Suppressor macrophage (primary cell): ENCODE measurements around the gene CMIP.

ENCODE experiments used
- DNase-seq, 4 experiments: peaks; one replicate each; pipeline ENCODE4 v3.0.0-alpha.2; 2020 to 2022

Gene CMIP

DNA sequence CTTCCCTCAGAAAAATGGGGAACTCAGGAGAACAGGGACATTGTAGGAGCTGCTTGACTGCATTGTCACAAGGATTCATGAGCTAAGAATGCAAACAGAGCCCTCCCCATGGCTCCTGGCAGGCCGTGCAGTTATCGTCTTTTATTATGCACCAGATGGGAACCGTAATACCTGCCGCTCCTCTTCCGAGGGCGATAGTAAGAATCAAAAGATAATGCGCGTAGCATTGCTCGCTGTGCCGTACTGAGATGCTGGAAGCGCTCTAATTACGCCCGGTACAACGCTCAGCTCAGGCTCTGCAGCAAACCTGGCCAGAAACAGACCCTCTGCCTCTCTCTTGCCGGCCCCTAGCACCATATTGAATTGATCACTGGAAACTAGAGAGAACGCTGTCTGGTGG lies 247.4 kb downstream of the CMIP start:
- no peak for DNase-seq

DNA sequence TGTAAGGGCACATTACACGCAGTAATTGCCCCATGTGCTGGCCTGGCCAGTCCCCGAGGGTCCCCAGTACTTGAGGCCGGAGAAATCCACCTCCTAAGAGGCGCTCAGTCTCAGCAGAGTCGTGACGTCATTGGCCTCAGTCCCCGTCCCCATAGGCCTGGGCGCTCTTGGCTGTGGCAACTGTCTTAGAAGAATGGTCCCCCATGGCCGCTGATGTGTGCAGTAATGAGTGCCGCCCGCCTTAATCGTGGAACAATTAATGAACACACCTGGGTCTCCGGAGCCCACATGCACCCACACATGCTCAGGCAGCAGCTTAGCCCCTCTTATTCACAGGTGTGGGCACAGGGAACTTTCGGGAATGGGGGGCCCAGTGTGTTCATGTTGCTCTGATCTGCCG lies 248.0 kb downstream of the CMIP start:
- no peak for DNase-seq

DNA sequence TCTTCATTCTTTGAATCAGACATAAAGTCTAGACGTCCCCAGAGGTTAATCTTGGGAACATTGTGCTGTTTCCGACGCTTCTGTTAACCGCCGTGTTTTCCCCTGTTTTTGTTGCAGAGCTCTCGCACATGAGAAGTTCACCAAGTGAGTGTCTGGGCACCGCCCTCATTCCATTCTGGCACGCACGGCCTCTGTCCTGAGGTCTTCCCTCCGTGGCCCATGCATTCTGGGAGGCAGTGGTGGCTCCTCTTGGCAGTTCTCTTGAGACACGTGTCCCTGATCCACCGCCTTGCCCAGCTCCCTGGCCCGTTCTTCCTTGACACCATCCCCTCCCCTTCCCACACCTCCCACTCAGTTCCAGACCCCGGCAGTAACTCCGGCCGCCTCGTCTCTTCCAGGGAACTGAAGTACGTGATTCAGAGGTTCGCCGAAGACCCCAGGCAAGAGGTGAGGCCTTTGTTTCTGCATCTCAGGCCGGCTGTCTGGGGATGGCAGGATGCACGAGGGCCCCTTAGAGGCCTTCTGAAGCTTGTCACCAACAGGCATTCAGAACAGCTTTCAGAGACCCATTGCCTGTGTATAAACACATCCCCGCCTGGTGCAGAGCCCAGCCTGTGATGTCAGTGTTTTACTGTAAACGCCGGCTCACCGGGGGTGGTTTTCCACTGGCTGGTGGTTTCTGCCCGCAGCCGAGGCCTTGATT lies 248.6 kb downstream of the CMIP start:
- DNase-seq, result no peak

DNA sequence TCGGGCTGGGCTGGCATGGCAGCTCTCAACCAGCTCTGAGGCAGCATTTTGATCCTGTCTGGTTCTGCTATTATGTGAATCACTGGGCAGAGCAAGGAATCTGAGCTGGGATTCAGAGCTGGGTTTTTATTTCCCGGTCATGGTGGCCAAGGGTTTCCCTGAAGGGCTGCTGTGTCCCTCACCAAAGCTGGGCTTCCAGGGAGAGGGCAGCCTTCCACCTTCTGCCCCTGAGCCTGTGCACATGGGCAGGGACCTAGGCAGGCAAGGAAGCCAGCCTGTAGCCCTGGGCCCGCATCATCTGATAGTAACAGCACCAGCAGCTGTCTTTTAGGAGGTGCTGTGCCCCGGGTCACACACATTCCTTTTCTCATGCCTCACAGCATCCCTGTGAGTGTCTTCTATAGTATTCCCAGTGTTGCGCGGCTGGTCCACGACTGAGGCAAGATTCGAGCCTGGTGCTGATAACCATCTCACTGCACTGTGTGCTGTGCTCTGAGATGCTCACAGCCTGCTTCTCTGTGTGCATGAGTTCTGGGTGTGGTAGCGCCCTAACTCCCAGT lies 249.2 kb downstream of the CMIP start:
- DNase-seq, result no peak

DNA sequence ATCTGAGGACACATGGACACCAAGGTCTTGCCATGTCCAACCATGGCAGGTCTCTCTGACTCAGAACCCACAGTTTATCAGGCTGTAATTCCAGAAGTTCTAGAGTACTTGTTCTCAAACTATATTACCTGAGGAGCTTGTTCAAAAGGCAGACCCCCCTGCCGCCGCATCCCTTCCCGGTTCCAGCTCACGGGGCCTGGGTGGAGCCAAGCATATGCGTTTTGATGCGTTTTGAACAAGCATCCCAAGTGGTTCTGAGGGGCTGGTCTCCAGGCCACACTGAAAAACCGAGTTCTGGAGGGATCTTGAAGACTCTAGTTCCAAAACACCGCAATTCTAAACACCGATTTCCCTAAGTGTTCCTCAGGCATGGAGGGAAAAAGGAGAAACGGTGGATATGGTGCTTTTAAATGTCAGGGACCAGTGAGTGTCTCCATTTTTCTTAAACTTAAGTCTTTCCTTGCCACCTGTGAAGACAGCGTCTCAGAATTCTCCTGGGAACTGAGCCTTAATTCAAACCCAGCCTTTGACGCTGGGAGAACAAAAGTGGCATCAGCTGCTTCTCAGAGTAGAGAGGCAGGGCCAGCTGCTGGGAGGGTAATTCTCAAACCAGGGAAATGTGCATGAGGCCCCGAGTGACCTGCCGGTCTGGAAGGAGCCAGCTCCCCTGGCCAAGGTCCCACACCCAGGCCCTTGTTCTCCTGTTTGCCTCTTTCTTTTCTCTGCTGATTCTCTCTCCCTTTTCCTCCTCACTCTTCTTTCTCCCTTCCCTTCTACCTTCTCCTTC lies 250.1 kb downstream of the CMIP start:
- no peak for DNase-seq

DNA sequence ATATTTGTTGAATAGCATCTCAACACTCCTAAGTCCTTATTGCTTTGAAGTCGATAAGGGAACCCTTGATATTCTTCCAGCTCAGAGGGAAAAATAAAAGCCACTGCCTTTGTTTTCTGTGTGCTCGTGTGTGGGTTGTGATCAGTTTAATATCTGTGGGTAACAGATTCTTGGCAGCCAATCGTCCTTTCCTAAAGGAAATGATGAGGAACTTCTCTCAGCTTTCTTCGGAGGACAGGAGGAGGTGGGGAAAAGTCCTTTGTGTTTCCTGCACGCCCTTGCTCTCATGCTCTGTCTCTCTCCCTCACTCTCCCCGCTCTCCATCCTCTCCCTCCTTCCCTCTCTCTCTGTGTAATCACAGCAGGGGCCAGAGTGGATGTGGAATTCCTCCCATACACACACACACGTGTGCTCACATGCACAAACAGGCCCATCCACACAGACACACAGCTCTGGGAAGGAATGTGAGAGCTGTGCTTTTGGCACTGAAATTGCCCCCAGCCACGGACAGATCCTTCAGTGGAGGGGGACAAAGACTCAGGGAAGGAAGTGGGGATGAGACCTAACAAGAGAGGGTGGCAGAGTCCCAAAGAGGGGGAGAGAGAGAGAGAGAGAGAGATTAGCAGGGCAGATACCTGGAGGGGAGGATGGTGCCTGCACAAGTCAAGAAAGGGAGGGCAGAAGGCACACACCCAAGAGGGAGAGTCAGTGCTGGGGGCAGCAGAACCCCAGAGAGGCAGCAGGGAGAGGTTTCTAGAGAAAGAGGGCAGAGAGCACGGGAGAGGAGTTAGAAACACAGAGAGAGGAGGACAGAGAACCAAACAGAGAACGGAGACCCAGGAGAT lies 250.9 kb downstream of the CMIP start:
- no peak for DNase-seq

DNA sequence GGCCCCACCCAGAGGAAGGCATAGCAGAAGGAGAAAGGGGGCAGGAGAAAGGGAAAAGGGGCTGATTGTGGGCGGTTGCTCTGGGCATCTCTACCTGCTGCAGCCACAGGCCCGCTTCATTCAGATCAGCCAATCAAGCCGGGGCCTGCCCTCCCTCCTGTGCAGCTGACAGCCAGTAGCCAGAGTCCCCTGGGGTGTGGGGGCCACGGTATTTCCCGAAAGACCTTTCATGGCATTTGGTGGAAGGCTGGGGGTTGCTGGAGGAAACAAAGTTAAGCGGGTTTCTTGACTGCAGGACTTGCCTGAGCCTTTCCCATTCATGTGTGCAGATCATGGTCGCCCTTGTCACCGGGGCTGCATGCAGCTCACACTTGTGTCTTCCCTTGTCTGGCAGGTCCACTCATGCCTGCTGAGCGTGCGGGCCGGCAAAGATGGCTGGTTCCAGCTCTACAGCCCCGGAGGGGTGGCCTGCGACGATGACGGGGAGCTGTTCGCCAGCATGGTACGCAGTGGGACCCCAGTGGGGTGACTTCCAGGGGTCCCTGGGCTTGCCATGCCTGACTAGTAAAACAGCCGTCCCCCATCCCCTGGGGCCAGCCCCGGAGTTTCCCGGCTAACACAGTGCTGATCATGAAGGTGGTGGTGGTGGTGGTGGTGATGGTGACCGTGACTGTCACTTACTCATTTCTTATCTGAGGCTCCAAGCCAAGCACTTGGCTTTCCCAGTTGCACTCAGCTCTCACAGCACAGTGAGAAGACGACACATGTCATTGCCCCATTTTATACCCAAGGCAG lies 251.8 kb downstream of the CMIP start:
- DNase-seq, result no peak

DNA sequence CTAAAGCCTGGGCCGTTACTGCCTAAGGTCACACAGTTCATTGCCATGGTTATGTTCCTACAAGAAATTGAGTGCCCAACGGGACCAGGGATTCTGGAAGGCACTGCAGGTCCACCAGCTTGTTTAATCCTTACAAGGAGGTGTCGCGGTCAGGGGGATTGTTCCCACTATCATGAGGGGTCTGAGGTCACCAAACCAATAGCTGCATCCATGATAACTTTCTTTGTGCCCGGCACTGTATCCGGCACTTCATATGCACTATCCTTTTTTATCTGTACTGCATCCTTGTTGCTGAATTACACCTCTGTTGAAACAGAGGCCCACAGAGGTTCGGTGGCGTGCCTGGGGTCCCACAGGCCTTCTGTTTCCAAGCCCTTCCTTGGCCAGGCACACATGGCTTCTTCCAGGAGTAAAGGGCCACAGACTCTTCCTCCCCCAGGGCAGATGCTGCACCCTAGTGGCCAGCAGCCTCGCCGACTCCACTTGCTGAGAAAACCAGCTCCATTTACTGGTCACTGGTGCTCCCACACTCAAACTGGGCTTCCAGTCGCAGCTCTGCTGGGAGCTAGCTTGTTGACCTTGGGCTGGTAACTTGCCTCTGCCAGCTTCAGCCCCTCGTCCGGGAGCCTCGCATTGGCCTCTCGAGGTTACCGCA lies 252.5 kb downstream of the CMIP start:
- DNase-seq, result peak; percentile 56 to 74 (median 66)

DNA sequence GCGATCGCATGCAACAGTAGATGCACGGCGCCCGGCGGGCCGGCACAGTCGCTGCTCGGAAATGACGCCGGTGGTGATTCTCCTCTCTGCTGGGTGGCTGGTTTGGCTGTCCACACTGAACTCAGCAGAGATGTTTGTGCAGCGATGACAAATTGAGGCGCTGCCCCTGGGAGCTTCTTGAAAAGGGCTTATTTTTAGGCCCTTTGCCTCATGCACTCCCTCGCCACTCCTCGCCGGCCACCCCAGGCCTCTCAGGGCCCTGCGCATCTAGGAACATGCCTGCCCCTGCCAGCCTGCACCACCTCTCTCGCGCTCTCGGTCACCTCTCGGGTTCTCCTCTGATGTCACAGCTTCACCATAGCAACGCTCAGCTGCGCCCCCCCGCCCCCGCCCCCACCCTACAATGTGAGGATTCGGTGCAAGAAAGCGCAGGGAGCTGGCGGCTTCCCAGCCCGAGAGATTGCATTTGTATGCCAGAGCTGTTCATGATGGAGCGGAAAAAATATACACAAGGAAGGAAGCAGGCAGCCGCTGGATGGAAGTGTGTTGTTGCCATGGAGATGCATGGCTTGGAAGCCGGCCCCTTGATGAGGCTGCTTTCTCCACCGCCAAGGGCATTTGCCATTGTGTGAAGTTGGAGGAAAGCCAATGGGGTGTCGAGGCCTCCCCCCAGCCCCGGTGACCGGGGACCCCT lies 253.2 kb downstream of the CMIP start:
- DNase-seq, result no peak

DNA sequence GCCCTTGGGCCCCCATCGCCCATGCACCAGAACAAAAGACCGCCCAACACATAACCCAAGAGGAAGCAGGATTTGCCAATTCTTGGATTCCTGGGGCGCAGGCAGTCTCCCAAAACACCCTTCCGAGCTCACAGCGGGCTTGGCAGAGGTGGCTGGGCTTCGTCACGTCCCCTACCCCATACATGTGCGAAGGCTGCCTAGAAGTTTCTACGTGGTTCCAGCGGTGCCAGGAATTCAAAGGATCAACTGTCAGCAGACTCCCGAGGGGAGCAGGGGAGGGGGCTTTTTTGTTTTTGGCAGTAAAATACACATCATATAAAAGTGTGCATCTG lies 253.7 kb downstream of the CMIP start:
- no peak for DNase-seq

DNA sequence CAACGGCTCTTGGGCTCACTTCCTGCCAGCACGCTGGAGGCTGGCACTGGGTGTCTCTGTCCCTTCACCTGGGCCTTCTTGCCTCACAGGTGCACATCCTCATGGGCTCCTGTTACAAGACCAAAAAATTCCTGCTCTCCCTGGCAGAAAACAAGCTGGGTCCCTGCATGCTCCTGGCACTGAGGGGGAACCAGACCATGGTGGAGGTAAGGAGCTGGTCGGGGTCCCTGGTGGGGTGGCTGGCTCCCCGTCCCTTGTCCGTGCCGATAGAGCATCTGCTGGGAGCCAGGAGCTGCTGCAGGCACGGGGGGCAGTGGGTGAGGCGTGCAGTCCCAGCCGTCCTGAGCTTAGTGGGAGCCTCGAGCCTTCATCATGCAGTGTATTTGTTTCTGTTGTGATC lies 255.0 kb downstream of the CMIP start:
- DNase-seq, result no peak

DNA sequence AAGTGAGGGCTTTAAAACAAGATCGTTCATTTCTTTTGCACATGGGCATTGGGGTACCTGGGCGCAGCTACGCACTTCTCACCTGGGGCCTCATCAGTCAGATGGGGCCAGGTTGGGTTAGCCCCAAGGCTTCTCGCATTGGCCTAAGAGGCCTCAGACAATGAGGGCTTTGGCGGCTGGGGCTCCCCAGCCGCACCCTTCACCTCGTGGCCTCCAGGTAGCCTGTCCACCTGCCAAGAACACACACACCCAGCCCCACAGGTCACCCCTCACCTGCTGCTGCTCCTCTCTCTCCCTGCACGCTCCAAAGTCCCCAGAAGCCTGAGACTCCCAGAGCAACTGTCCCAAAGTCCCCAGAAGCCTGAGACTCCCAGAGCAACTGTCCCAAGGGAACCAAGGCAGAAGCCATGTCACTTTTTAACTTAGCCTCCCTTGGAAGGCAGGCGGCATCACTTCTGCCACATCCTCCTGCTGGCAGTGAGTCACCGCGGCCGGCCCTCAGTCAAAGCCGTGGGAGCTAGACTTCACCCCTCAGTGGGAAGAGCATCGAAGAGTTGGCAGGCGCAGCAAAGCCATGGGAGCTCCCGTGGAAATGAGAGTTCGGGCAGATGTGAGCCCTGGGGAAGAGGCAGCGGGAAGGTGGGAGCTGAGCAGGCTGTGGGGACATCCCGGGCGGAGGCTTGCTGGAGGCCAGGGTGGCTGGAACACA lies 255.6 kb downstream of the CMIP start:
- DNase-seq, result no peak

DNA sequence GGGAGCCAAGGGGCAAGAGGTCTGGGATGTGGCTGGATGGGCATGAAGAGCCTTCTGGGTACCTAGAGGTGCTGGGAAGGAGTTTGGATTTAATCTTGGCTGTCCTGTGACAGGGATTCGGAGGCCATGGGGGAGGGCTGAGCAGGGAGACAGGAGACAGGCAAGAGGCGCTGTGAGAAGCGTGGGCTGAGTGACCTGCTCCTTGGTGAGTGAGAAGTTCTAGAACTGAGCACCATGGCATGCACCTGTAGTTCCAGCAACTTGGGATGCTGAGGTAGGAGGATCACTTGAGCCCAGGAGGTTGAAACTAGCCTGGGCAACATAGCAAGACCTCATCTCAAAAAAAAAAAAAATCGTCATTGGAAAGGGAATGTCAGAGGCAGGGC lies 256.2 kb downstream of the CMIP start:
- no peak for DNase-seq

DNA sequence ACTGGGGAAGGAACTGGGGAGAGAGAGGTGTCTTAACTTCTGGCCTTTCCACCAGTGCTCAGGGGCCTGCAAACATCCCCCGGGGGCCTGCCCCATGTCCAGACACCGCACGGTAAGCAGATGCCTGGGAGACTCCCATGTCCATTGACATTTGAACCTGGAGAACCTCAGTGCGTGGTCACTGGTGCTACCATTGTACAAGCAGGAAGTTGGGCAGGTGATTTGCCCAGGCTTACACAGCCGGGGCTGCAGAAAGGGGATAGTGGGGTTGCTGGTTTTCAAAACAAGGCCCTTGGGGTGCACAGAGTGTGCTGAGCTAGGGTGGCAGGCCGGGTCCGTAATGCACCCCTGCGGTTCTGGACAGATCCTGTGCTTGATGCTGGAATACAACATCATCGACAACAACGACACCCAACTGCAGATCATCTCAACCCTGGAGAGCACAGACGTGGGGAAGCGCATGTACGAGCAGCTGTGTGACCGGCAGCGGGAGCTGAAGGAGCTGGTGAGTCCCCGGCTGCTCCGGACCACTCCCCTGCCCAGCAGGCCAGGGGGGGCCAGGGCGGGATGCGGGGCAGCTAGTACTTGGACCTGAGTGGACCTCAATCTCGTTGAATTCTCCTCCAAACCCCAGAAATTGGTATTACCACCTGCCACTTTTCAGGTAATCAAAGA lies 256.8 kb downstream of the CMIP start:
- no peak for DNase-seq

DNA sequence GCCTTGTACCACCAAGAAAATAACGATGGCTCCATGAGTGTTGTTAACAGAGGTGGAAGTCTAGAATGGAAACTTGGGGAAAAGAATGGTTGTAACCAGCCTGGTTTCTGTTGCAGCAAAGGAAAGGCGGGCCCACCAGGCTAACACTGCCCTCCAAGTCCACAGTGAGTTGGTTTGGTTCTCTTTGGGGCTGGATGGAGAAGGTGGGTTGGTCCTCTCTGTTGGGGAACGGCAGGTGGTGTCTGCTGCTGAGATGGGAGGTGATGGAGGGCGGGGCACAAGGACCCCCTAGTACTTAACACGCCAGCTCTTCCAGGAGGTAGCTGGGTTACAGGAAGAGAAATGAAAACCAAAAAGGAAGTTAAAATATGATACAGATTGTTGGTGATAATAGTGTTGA lies 257.9 kb downstream of the CMIP start:
- no peak for DNase-seq

DNA sequence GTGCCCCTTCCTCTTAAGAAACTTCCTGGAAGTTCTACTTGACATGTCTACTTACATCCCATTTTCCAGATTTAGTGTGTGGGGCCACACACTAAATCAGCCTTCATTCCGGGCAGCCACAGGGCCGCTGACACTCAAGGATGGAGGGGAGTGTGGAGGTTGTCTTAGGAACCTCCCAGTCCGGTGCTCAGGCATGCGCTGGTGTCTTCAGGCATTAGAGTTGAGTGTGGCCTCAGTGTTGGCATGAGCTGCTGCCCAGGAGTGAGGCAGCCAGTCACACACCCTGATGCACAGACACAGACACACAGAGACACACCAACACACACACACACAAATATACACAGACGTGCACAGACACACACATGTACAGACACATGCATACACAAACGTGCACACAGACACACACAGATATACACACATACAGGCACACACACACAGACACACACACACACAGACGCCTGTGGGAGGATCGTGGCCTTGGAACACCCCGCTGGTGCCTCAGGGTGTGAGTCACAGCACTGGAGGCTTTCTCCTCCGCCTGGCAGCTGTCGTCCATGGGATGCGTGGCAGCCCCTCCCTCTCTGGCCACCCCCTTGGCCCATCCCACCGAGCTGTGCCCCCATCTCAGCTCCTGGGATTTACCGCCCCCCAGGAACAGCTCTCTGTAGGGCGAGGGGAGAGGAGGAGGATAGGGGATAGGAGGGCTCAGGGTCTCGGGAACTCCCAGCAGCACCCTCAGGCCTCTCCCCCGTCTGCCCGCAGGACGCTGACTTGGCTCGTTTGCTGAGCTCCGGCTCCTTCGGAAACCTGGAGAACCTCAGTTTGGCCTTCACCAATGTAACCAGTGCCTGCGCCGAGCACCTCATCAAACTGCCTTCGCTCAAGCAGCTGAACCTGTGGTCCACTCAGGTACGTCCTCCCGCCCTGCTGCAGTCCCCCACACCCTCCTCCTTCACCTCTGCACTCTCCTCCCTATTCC lies 258.9 kb downstream of the CMIP start:
- no peak for DNase-seq

DNA sequence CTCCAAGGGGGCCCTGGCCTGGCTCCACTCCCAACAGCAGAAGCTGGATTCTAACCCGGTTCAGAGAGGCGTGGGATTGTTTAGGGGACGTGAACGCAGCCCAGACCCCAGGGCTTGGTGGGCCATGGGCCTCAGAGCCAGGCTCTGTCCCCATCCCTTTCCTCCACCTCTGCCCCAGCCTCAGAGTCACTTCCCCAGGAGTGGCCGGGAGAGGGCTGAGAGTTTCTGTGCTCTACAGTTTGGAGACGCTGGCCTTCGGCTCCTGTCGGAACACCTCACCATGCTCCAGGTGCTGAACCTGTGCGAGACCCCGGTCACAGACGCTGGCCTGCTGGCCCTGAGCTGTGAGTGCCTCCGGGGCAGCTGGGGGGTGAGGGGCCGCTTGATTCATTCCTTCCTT lies 260.7 kb downstream of the CMIP start:
- no peak for DNase-seq
